Transverse colon (tissue), 4 donors: ENCODE data around the gene TMEM108. TPM values are rescaled to one million over a fixed set of nuclear protein-coding genes. Genes with fewer than 3 reads are reported as not detected.

Experiments used
- DNase-seq: peaks from one replicate; pipeline ENCODE4 v3.0.0-alpha.2; 2019
- H3K27ac ChIP-seq, 4 donors: fragments of 200-600 bp; sonication (generic); 2 replicates each; pipeline ENCODE4 v1.5.1; 2016 to 2018; ENCODE audit warnings: inconsistent platforms in 4 of 4
- H3K27me3 ChIP-seq: fragments of 200-600 bp; sonication (generic); 2 replicates; pipeline ENCODE4 v1.5.1; 2017; ENCODE audit warnings: inconsistent platforms
- H3K36me3 ChIP-seq, 4 donors: fragments of 200-600 bp; sonication (generic); 2 replicates each; pipeline ENCODE4 v1.5.1; 2017 to 2019; ENCODE audit warnings: inconsistent platforms in 4 of 4
- H3K4me1 ChIP-seq, 4 donors: fragments of 200-600 bp; sonication (generic); 2 replicates each; pipeline ENCODE4 v1.5.1; 2017 to 2020; ENCODE audit warnings: inconsistent platforms in 4 of 4
- H3K4me3 ChIP-seq, 4 donors: fragments of 200-600 bp; sonication (generic); 1 replicate in 1 of 4; 2 replicates in 3 of 4; pipeline versions ENCODE4 v1.5.1 to v1.6.1; 2017 to 2019; ENCODE audit warnings: inconsistent platforms in 4 of 4
- H3K9me3 ChIP-seq, 2 donors: fragments of 200-600 bp; sonication (generic); 2 replicates each; pipeline ENCODE4 v1.5.1; 2017 to 2019; ENCODE audit warnings: inconsistent platforms in 2 of 2
- CTCF ChIP-seq, 5 experiments: fragments of 200-600 bp in 3 of 5; fragments of 450-650 bp in 2 of 5; sonication (generic) in 3 of 5; IDR thresholded peaks; 1 replicate in 2 of 5; 2 replicates in 3 of 5; pipeline ENCODE4 v1.5.1; 2016 to 2017; ENCODE audit warnings: antibody characterized with exemption in 5 of 5, inconsistent platforms in 3 of 5, mild to moderate bottlenecking in 2 of 5, moderate library complexity in 1 of 5
- EP300 ChIP-seq: sonication (generic); formaldehyde crosslinking; IDR thresholded peaks from one replicate; pipeline ENCODE4 v1.6.1; 2017; ENCODE audit warnings: antibody characterized with exemption, low read depth
- POLR2A ChIP-seq: fragments of 450-650 bp; IDR thresholded peaks from one replicate; pipeline ENCODE4 v1.6.1; 2016; ENCODE audit warnings: antibody characterized with exemption, mild to moderate bottlenecking, moderate library complexity
- POLR2AphosphoS5 ChIP-seq, 3 donors: sonication (generic); formaldehyde crosslinking; IDR thresholded peaks; one replicate each; pipeline ENCODE4 v1.6.1; 2016; ENCODE audit warnings: antibody characterized with exemption in 3 of 3
- WGBS, 2 donors: methylation state at CpG; one replicate each; pipeline ENCODE4 v1.1.5; 2018; ENCODE audit warnings: low coverage in 1 of 2; 5-methylcytosine and 5-hydroxymethylcytosine counted together
- in situ Hi-C, 4 donors: fragments of 200-750 bp; cut with MboI; loops; one replicate each; pipeline versions ENCODE4 v1.15.0 to v1.15.1; 2017; ENCODE audit warnings: low sequenced_read_pairs in 3 of 4, low pct_ligation_motif_present in 1 of 4, low pct_unique_long_range_greater_than_20kb in 1 of 4
- intact Hi-C: fragments of 100-400 bp; cut with DNase I; formaldehyde crosslinking; loops from one replicate; pipeline ENCODE4 v1.15.1; 2023; ENCODE audit warnings: low total_unique reads
- total RNA-seq, 4 donors: library from RNA; depleted of rRNA; stranded (reverse); fragments of >200 nt; gene quantifications; one replicate each; pipeline ENCODE4 v1.1.0, GENCODE V29; 2016

Gene TMEM108
- total RNA-seq, 4 donors from 2014 or later: 0.14 to 1.4 (median 0.80) TPM; not detected in 1

GRCh38 chr3:133369068-133369440 is 330.9 kb downstream of the TMEM108 start:
- H3K27me3 ChIP-seq: no peaks in the 10 kb centered on the region
- no peaks in the 10 kb centered on the region for H3K9me3 ChIP-seq
- no peak for DNase-seq
- no peaks in the 10 kb centered on the region for H3K4me1 ChIP-seq
- 82 to 91% methylated on average over 6 to 9 of the region's 9 CpGs for WGBS, 2 donors
- no peak for TF ChIP-seq POLR2A
- no peaks in the 10 kb centered on the region for H3K36me3 ChIP-seq
- in situ Hi-C loops: no loop called here
- H3K4me3 ChIP-seq: no peak overlapping the region
- no peak overlapping the region for H3K27ac ChIP-seq
- intact Hi-C loops: no loop called here

GRCh38 chr3:133371181-133371580 is 333.0 kb downstream of the TMEM108 start:
- Histone ChIP-seq H3K9me3 (no peaks in the 10 kb centered on the region), H3K4me3 (no peak overlapping the region), H3K4me1 (no peaks in the 10 kb centered on the region), H3K27ac (no peak overlapping the region), H3K36me3 (no peaks in the 10 kb centered on the region), H3K27me3 (no peaks in the 10 kb centered on the region)
- in situ Hi-C loops (no loop called here), intact Hi-C loops (no loop called here)
- WGBS, 2 donors: 88% methylated on average over 2 of the region's 2 CpGs; no CpG with 5 or more reads in 1 of the 2 donors
- no peak for TF ChIP-seq POLR2A
- no peak for DNase-seq

- in situ Hi-C loops: no loop called here
- intact Hi-C loops: no loop called here
Observed at GRCh38 chr3:133371676-133372075, 333.5 kb downstream of the TMEM108 start.

GRCh38 chr3:133374708-133375402 is 336.7 kb downstream of the TMEM108 start:
- Histone ChIP-seq H3K9me3 (no peaks in the 10 kb centered on the region), H3K27ac (no peak overlapping the region), H3K4me3 (no peak overlapping the region), H3K36me3 (no peaks in the 10 kb centered on the region), H3K27me3 (no peaks in the 10 kb centered on the region), H3K4me1 (no peaks in the 10 kb centered on the region)
- TF ChIP-seq EP300: no peak
- TF ChIP-seq POLR2A: no peak
- no peak for TF ChIP-seq POLR2AphosphoS5 (IDR thresholded peaks at IDR 0.05)
- no peak for TF ChIP-seq CTCF (IDR thresholded peaks at IDR 0.05)
- 74 to 75% methylated on average over 4 of the region's 4 CpGs for WGBS, 2 donors
- intact Hi-C loops (no loop called here), in situ Hi-C loops (loop anchor here in 3 of 4 donors (25.0 kb wide), 2 partner anchors 338 to 638 kb away; partner anchors contain the start of gene TMEM108 (in 3 of the 3))
- DNase-seq: no peak

More at GRCh38 chr3:133371676-133372075, 333.5 kb downstream of the TMEM108 start:
- 100% methylated on average over 1 of the region's 1 CpG for WGBS, 2 donors
- Histone ChIP-seq H3K9me3 (no peaks in the 10 kb centered on the region), H3K36me3 (no peaks in the 10 kb centered on the region), H3K27ac (no peak overlapping the region), H3K4me3 (no peak overlapping the region), H3K4me1 (no peaks in the 10 kb centered on the region), H3K27me3 (no peaks in the 10 kb centered on the region)
- DNase-seq: no peak
- TF ChIP-seq POLR2AphosphoS5 (IDR thresholded peaks at IDR 0.05) (no peak), CTCF (IDR thresholded peaks at IDR 0.05) (no peak), POLR2A (no peak), EP300 (no peak)

- intact Hi-C loops (no loop called here), in situ Hi-C loops (loop anchor here in 3 of 4 donors (25.0 kb wide), 2 partner anchors 338 to 638 kb away; partner anchors contain the start of gene TMEM108 (in 3 of the 3))
- Histone ChIP-seq H3K4me3 (no peak overlapping the region), H3K9me3 (no peaks in the 10 kb centered on the region), H3K27me3 (no peaks in the 10 kb centered on the region), H3K27ac (no peak overlapping the region), H3K4me1 (no peaks in the 10 kb centered on the region), H3K36me3 (no peaks in the 10 kb centered on the region)
- no peak for TF ChIP-seq POLR2AphosphoS5 (IDR thresholded peaks at IDR 0.05)
- DNase-seq: no peak
Observed at GRCh38 chr3:133375403-133375745, 337.2 kb downstream of the TMEM108 start.
